IMR-90 (cell line): Measurements from ENCODE around the gene GPR171. TPM values are rescaled to one million over a fixed set of nuclear protein-coding genes. Genes with fewer than 3 reads are reported as not detected.

Source experiments
- ATAC-seq: fragments of 200-7000 bp; cut with Tn5 transposase; 2 replicates; pipeline ENCODE4 v1.9.1; 2020; ENCODE audit warnings: low read depth, mild to moderate bottlenecking, moderate library complexity
- BruUV-seq: library from RNA; stranded (reverse); fragments of 400-500 nt; replicated peaks from 2 replicates; lab custom pipeline; 2021; lab: Mats Ljungman, UMichigan
- CTCF ChIA-PET: fragments of 300-600 bp; formaldehyde crosslinking; extraction: SDS; loops from one replicate; lab custom pipeline; 2021; ENCODE audit warnings: antibody characterized with exemption; lab: Yijun Ruan, JAX
- POLR2A ChIA-PET: fragments of 300-600 bp; sonication (Branson Sonifier 250); formaldehyde crosslinking; loops from one replicate; lab custom pipeline; 2022; ENCODE audit warnings: antibody characterized with exemption; ENCODE audit not compliant: unreplicated experiment; lab: Charles Lee
- DNase-seq: peaks from one replicate; pipeline ENCODE4 v3.0.0; 2013
- H2AFZ ChIP-seq: replicated peaks from 2 replicates; pipeline ENCODE3; 2013; ENCODE audit warnings: low read length, mild to moderate bottlenecking; ENCODE audit not compliant: poor library complexity
- H2AK5ac ChIP-seq: 2 replicates; pipeline ENCODE4 v1.6.1; 2013; ENCODE audit warnings: low read depth, low read length, inconsistent platforms
- H2AK9ac ChIP-seq: replicated peaks from 2 replicates; pipeline ENCODE3; 2013; ENCODE audit warnings: mild to moderate bottlenecking, low read depth, low read length, moderate library complexity; ENCODE audit not compliant: poor library complexity
- H2BK120ac ChIP-seq: 2 replicates; pipeline ENCODE4 v1.6.1; 2013; ENCODE audit warnings: low read depth, low read length, inconsistent platforms
- H2BK15ac ChIP-seq: 3 replicates; pipeline ENCODE4 v1.6.1; 2013; ENCODE audit warnings: low read depth, low read length, inconsistent platforms
- H2BK20ac ChIP-seq: 2 replicates; pipeline ENCODE4 v1.6.1; 2013; ENCODE audit warnings: low read depth, mild to moderate bottlenecking, inconsistent platforms, low read length, moderate library complexity
- H2BK5ac ChIP-seq: 2 replicates; pipeline ENCODE4 v1.6.1; 2013; ENCODE audit warnings: mild to moderate bottlenecking, low read depth, low read length, inconsistent platforms; ENCODE audit not compliant: poor library complexity, severe bottlenecking
- H3K14ac ChIP-seq: replicated peaks from 2 replicates; pipeline ENCODE4 v1.6.1; 2013; ENCODE audit warnings: low read depth, low read length, inconsistent platforms
- H3K18ac ChIP-seq: 2 replicates; pipeline ENCODE4 v1.6.1; 2013; ENCODE audit warnings: low read depth, low read length, control low read depth
- H3K23ac ChIP-seq: 2 replicates; pipeline ENCODE4 v1.6.1; 2013; ENCODE audit warnings: low read depth, low read length, inconsistent platforms
- H3K27ac ChIP-seq: 2 replicates; pipeline ENCODE4 v1.5.1; 2013; ENCODE audit warnings: mild to moderate bottlenecking, control low read depth, low read length; ENCODE audit not compliant: insufficient read depth
- H3K27me3 ChIP-seq: 2 replicates; pipeline ENCODE4 v1.6.1; 2013; ENCODE audit warnings: low read length; ENCODE audit not compliant: control insufficient read depth, insufficient read depth
- H3K36me3 ChIP-seq: 2 replicates; pipeline ENCODE4 v1.6.1; 2013; ENCODE audit warnings: low read length, mixed read lengths; ENCODE audit not compliant: control insufficient read depth, insufficient read depth
- H3K4ac ChIP-seq: 2 replicates; pipeline ENCODE4 v1.6.1; 2013; ENCODE audit warnings: low read depth, low read length, inconsistent platforms
- H3K4me1 ChIP-seq: 2 replicates; pipeline ENCODE4 v1.6.1; 2013; ENCODE audit warnings: low read length, mixed read lengths; ENCODE audit not compliant: control insufficient read depth, insufficient read depth
- H3K4me2 ChIP-seq: 2 replicates; pipeline ENCODE4 v1.6.1; 2013; ENCODE audit warnings: low read depth, mild to moderate bottlenecking, control low read depth, low read length, moderate library complexity
- H3K4me3 ChIP-seq: 2 replicates; pipeline ENCODE4 v1.5.1; 2013; ENCODE audit warnings: low read depth, mild to moderate bottlenecking, control low read depth, low read length, moderate library complexity; ENCODE audit not compliant: insufficient read depth
- H3K56ac ChIP-seq: 2 replicates; pipeline ENCODE4 v1.6.1; 2013; ENCODE audit warnings: low read length, inconsistent platforms; ENCODE audit not compliant: insufficient read depth; ENCODE audit errors: extremely low read depth
- H3K79me1 ChIP-seq, 2 experiments: 2 replicates each; pipeline ENCODE4 v1.6.1; 2013; ENCODE audit warnings: low read length in 2 of 2, inconsistent platforms in 1 of 2, low read depth in 1 of 2
- H3K9ac ChIP-seq: 2 replicates; pipeline ENCODE4 v1.6.1; 2013; ENCODE audit warnings: low read depth, low read length, control low read depth
- H3K9me1 ChIP-seq: 2 replicates; pipeline ENCODE4 v1.6.1; 2013; ENCODE audit warnings: low read length, inconsistent platforms; ENCODE audit not compliant: insufficient read depth
- H3K9me3 ChIP-seq: 2 replicates; pipeline ENCODE4 v1.6.1; 2013; ENCODE audit warnings: low read length; ENCODE audit not compliant: control insufficient read depth, insufficient read depth
- H4K20me1 ChIP-seq: 2 replicates; pipeline ENCODE4 v1.6.1; 2013; ENCODE audit warnings: low read length, inconsistent platforms; ENCODE audit not compliant: insufficient read depth
- H4K5ac ChIP-seq: 2 replicates; pipeline ENCODE4 v1.6.1; 2013; ENCODE audit warnings: mild to moderate bottlenecking, low read depth, low read length, control low read depth
- H4K8ac ChIP-seq, 2 experiments: 2 replicates each; pipeline ENCODE4 v1.6.1; 2013; ENCODE audit warnings: low read depth in 2 of 2, low read length in 2 of 2, control low read depth in 1 of 2, inconsistent platforms in 1 of 2
- H4K91ac ChIP-seq: 2 replicates; pipeline ENCODE4 v1.6.1; 2013; ENCODE audit warnings: low read depth, low read length, inconsistent platforms; ENCODE audit not compliant: insufficient read depth
- BHLHE40 ChIP-seq: fragments of 150-350 bp; IDR thresholded peaks from 2 replicates; pipeline ENCODE4 v1.6.1; 2016; ENCODE audit warnings: mild to moderate bottlenecking, low read depth, low read length
- CEBPB ChIP-seq: IDR thresholded peaks from 2 replicates; pipeline ENCODE4 v1.6.1; 2012; ENCODE audit warnings: low read depth, low read length, improper control_type of control experiment
- CHD1 ChIP-seq: IDR thresholded peaks from 2 replicates; pipeline ENCODE4 v1.6.1; 2012; ENCODE audit warnings: low read depth, low read length, improper control_type of control experiment
- FOS ChIP-seq: fragments of 150-350 bp; IDR thresholded peaks from 2 replicates; pipeline ENCODE4 v1.6.1; 2016; ENCODE audit warnings: low read depth, low read length
- MAFK ChIP-seq: IDR thresholded peaks from 2 replicates; pipeline ENCODE4 v1.6.1; 2012; ENCODE audit warnings: low read depth, low read length, improper control_type of control experiment
- MAZ ChIP-seq: IDR thresholded peaks from 2 replicates; pipeline ENCODE4 v1.6.1; 2012; ENCODE audit warnings: low read depth, mild to moderate bottlenecking, low read length, improper control_type of control experiment, moderate library complexity, borderline replicate concordance
- MXI1 ChIP-seq: IDR thresholded peaks from 2 replicates; pipeline ENCODE4 v1.6.1; 2012; ENCODE audit warnings: low read depth, mild to moderate bottlenecking, low read length, moderate library complexity, borderline replicate concordance
- NFE2L2 ChIP-seq: fragments of 150-350 bp; IDR thresholded peaks from 2 replicates; pipeline ENCODE4 v1.6.1; 2016; ENCODE audit warnings: low read depth, mild to moderate bottlenecking, low read length
- POLR2A ChIP-seq: IDR thresholded peaks from 2 replicates; pipeline ENCODE4 v1.6.1; 2012; ENCODE audit warnings: mild to moderate bottlenecking, low read depth, low read length
- RAD21 ChIP-seq: IDR thresholded peaks from 2 replicates; pipeline ENCODE4 v1.6.1; 2012; ENCODE audit warnings: low read length, improper control_type of control experiment
- RCOR1 ChIP-seq: IDR thresholded peaks from 2 replicates; pipeline ENCODE4 v1.6.1; 2012; ENCODE audit warnings: mild to moderate bottlenecking, low read length, improper control_type of control experiment; ENCODE audit not compliant: insufficient replicate concordance
- RFX5 ChIP-seq: IDR thresholded peaks from 2 replicates; pipeline ENCODE4 v1.8.0; 2012; ENCODE audit warnings: low read depth, mild to moderate bottlenecking, low read length, moderate library complexity
- SMC3 ChIP-seq: fragments of 150-350 bp; IDR thresholded peaks from 2 replicates; pipeline ENCODE4 v1.6.1; 2016; ENCODE audit warnings: low read depth, mild to moderate bottlenecking, antibody characterized with exemption, low read length, moderate library complexity
- WGBS, 2 experiments: methylation state at CpG; one replicate each; pipeline versions ENCODE4 v1.1.5 to v1.1.7; 2013; ENCODE audit warnings: missing lambda C conversion rate in 2 of 2; ENCODE audit not compliant: insufficient read length in 1 of 2; ENCODE audit errors: extremely low coverage in 2 of 2; 5-methylcytosine and 5-hydroxymethylcytosine counted together
- dilution Hi-C: fragments of 300-500 bp; cut with HindIII; formaldehyde crosslinking; loops from one replicate; pipeline ENCODE4 v1.14.3; 2018; ENCODE audit warnings: low sequenced_read_pairs; ENCODE audit not compliant: unreplicated experiment
- in situ Hi-C: fragments of 300-500 bp; cut with MboI; formaldehyde crosslinking; loops from 3 replicates; pipeline ENCODE4 v1.14.3; 2019; ENCODE audit warnings: low sequenced_read_pairs, inconsistent platforms, mixed read lengths
- intact Hi-C: fragments of 100-400 bp; cut with micrococcal nuclease; formaldehyde crosslinking; loops from 2 replicates; pipeline ENCODE4 v1.10.0; 2022
- polyA plus RNA-seq, 3 experiments: library from polyadenylated mRNA; depleted of rRNA; stranded (reverse); fragments of >200 nt; gene quantifications; 2 replicates each; pipeline ENCODE4 v1.2.3, GENCODE V29; 2012; ENCODE audit warnings: low replicate concordance in 1 of 3
- total RNA-seq: library from RNA; depleted of rRNA; stranded (reverse); fragments of >200 nt; gene quantifications from 2 replicates; pipeline ENCODE4 v1.2.3, GENCODE V29; 2012
- TF ChIP-seq, protein P1 (sequence below): fragments of 150-350 bp; IDR thresholded peaks from 2 replicates; pipeline ENCODE4 v1.6.1; 2017; ENCODE audit warnings: mild to moderate bottlenecking, antibody characterized with exemption, low read length, low read depth
- TF ChIP-seq, protein P2 (sequence below): fragments of 150-350 bp; IDR thresholded peaks from 2 replicates; pipeline ENCODE4 v1.6.1; 2016; ENCODE audit warnings: low read depth, mild to moderate bottlenecking, low read length, moderate library complexity, borderline replicate concordance
- TF ChIP-seq, protein P3 (sequence below): conservative IDR thresholded peaks from 2 replicates; pipeline ENCODE4 v1.5.1; 2012; ENCODE audit warnings: mild to moderate bottlenecking, low read depth, low read length, improper control_type of control experiment

Gene GPR171
- total and polyA plus RNA-seq, 2 of the 4 experiments (the other 2 are of a cell fraction): not detected

DNA sequence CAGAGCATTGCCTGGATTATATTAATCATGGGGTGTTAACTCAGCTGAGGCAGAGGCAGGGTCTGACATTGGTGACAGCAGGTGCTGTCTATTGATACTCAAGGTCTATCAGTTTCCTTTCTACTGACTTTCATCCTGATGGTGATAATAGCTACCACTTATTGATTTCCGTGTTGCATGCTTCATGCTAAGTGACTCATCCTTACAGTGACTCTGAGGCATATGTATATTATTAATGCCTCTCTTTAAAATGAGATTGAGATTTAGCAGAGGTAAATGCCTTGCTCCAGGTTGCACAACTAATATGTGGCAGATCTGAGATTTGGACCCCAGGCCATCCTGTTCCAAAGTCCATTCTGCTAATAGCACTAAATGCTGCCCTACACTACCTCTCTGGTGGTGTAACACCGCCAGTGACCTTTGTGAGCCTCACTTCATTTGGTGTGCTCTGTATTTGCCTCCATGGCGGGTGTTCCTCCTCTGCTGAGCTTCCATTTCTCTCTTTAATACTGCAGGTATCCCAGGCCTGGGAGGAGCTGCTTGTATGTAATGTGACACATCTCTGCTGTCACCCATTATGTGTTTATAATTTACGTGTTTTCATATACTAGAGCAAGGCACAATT is 50.4 kb downstream of the GPR171 start:
- H3K14ac ChIP-seq: no peak overlapping the region
- CTCF ChIA-PET: no interaction called here
- DNase-seq: no peak

More for the DNA sequence above, 50.4 kb downstream of the GPR171 start:
- no peak overlapping the region for H2AK5ac ChIP-seq
- no peak overlapping the region for H2BK5ac ChIP-seq
- H2BK120ac ChIP-seq: no peak overlapping the region
- no peaks in the 10 kb centered on the region for H4K20me1 ChIP-seq
- H3K4me2 ChIP-seq: no peak overlapping the region
- H3K36me3 ChIP-seq: no peaks in the 10 kb centered on the region
- POLR2A ChIA-PET: no interaction called here
- no peak overlapping the region for H2BK15ac ChIP-seq
- BruUV-seq: no TSS peak
- WGBS, 2 experiments: 83% methylated on average over 1 of the region's 4 CpGs; no CpG with 5 or more reads in 1 of the 2 experiments
- intact Hi-C loops (no loop called here), in situ Hi-C loops (no loop called here), dilution Hi-C loops (no loop called here)
- H2AK9ac ChIP-seq: no peak overlapping the region
- H3K18ac ChIP-seq: no peak overlapping the region
- no peak overlapping the region for H3K4me3 ChIP-seq
- H4K8ac ChIP-seq: no peak overlapping the region
- H2BK20ac ChIP-seq: no peak overlapping the region
- no peak overlapping the region for H3K27ac ChIP-seq
- no peak for ATAC-seq
- no peak overlapping the region for H3K23ac ChIP-seq
- no peak overlapping the region for H3K4ac ChIP-seq
- peaks cover 1% of the 10 kb centered on the region; the same call in 1 of the 2 replicates for H3K27me3 ChIP-seq
- no peaks in the 10 kb centered on the region for H3K9me3 ChIP-seq
- no peak overlapping the region for H3K9ac ChIP-seq
- H3K9me1 ChIP-seq: no peaks in the 10 kb centered on the region
- H3K4me1 ChIP-seq: peaks cover 1% of the 10 kb centered on the region; the same call in 1 of the 2 replicates
- no peak overlapping the region for H4K5ac ChIP-seq
- TF ChIP-seq CEBPB (no peak), NFE2L2 (no peak), MXI1 (no peak), MAZ (no peak), RCOR1 (no peak), RFX5 (no peak), RAD21 (no peak), BHLHE40 (no peak), SMC3 (no peak), FOS (no peak), MAFK (no peak), CHD1 (no peak), POLR2A (no peak)
- TF ChIP-seq, protein P1, sequence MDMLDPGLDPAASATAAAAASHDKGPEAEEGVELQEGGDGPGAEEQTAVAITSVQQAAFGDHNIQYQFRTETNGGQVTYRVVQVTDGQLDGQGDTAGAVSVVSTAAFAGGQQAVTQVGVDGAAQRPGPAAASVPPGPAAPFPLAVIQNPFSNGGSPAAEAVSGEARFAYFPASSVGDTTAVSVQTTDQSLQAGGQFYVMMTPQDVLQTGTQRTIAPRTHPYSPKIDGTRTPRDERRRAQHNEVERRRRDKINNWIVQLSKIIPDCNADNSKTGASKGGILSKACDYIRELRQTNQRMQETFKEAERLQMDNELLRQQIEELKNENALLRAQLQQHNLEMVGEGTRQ: no peak
- TF ChIP-seq, protein P2, sequence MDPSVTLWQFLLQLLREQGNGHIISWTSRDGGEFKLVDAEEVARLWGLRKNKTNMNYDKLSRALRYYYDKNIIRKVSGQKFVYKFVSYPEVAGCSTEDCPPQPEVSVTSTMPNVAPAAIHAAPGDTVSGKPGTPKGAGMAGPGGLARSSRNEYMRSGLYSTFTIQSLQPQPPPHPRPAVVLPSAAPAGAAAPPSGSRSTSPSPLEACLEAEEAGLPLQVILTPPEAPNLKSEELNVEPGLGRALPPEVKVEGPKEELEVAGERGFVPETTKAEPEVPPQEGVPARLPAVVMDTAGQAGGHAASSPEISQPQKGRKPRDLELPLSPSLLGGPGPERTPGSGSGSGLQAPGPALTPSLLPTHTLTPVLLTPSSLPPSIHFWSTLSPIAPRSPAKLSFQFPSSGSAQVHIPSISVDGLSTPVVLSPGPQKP: no peak
- TF ChIP-seq, protein P3, sequence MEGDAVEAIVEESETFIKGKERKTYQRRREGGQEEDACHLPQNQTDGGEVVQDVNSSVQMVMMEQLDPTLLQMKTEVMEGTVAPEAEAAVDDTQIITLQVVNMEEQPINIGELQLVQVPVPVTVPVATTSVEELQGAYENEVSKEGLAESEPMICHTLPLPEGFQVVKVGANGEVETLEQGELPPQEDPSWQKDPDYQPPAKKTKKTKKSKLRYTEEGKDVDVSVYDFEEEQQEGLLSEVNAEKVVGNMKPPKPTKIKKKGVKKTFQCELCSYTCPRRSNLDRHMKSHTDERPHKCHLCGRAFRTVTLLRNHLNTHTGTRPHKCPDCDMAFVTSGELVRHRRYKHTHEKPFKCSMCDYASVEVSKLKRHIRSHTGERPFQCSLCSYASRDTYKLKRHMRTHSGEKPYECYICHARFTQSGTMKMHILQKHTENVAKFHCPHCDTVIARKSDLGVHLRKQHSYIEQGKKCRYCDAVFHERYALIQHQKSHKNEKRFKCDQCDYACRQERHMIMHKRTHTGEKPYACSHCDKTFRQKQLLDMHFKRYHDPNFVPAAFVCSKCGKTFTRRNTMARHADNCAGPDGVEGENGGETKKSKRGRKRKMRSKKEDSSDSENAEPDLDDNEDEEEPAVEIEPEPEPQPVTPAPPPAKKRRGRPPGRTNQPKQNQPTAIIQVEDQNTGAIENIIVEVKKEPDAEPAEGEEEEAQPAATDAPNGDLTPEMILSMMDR: no peak
- no peak overlapping the region for H3K56ac ChIP-seq
- H2AFZ ChIP-seq: no peak overlapping the region
- H4K91ac ChIP-seq: no peak overlapping the region
- no peaks in the 10 kb centered on the region for H3K79me1 ChIP-seq
